HepG2 (cell line): ENCODE measurements around the gene P4HB. TPM values are rescaled to one million over a fixed set of nuclear protein-coding genes. Genes with fewer than 3 reads are reported as not detected.

Source experiments
- AGO2 ChIP-seq: fragments of 200-400 bp; formaldehyde crosslinking; optimal IDR thresholded peaks from 2 replicates; pipeline ENCODE3; 2017; ENCODE audit warnings: mild to moderate bottlenecking, low read depth, low read length, moderate library complexity
- BORCS8-MEF2B ChIP-seq: sonication (generic); formaldehyde crosslinking; IDR thresholded peaks from 2 replicates; pipeline ENCODE4 v1.8.0; 2022; ENCODE audit warnings: mild to moderate bottlenecking, missing genetic modification reagents
- EZH2 ChIP-seq: conservative IDR thresholded peaks from 2 replicates; pipeline ENCODE4 v1.6.1; 2012; ENCODE audit warnings: mild to moderate bottlenecking, low read depth, low read length, moderate library complexity
- FOSL1 ChIP-seq: sonication (generic); formaldehyde crosslinking; IDR thresholded peaks from 2 replicates; pipeline ENCODE4 v1.9.0; 2021; ENCODE audit warnings: missing genetic modification reagents, borderline replicate concordance
- FOXC1 ChIP-seq: sonication (generic); formaldehyde crosslinking; IDR thresholded peaks from 2 replicates; pipeline ENCODE4 v1.8.0; 2022; ENCODE audit warnings: mild to moderate bottlenecking, missing genetic modification reagents, borderline replicate concordance
- GATAD2A ChIP-seq: IDR thresholded peaks from 2 replicates; pipeline ENCODE4 v1.6.1; 2016
- HMG20B ChIP-seq: conservative IDR thresholded peaks from 2 replicates; pipeline ENCODE4 v1.6.1; 2016; ENCODE audit warnings: missing genetic modification reagents, missing compliant biosample characterization
- HNRNPL ChIP-seq: fragments of 200-400 bp; formaldehyde crosslinking; IDR thresholded peaks from 2 replicates; pipeline ENCODE4 v1.6.1; 2017; ENCODE audit warnings: mild to moderate bottlenecking, low read depth, low read length
- IKZF1 ChIP-seq: fragments of 450-650 bp; IDR thresholded peaks from 2 replicates; pipeline ENCODE4 v1.7.1; 2016
- MXI1 ChIP-seq: IDR thresholded peaks from 3 replicates; pipeline ENCODE4 v1.6.1; 2012; ENCODE audit warnings: low read depth, low read length, inconsistent platforms, borderline replicate concordance
- PTBP1 ChIP-seq: fragments of 200-400 bp; formaldehyde crosslinking; IDR thresholded peaks from 2 replicates; pipeline ENCODE4 v1.6.1; 2018; ENCODE audit warnings: low read length, low read depth; ENCODE audit not compliant: poor library complexity, severe bottlenecking
- RXRA ChIP-seq: sonication (generic); formaldehyde crosslinking; IDR thresholded peaks from 2 replicates; pipeline ENCODE4 v1.5.1; 2020; ENCODE audit warnings: missing genetic modification reagents
- TBX2 ChIP-seq: sonication (generic); formaldehyde crosslinking; IDR thresholded peaks from 2 replicates; pipeline ENCODE4 v1.5.0; 2020; ENCODE audit warnings: missing genetic modification reagents, mild to moderate bottlenecking, borderline replicate concordance
- TP53 ChIP-seq: sonication (generic); formaldehyde crosslinking; conservative IDR thresholded peaks from 2 replicates; pipeline ENCODE4 v1.4.0; 2020; ENCODE audit warnings: missing genetic modification reagents
- ZFP1 ChIP-seq: IDR thresholded peaks from 2 replicates; pipeline ENCODE4 v1.6.1; 2016
- ZMYM4 ChIP-seq: sonication (generic); formaldehyde crosslinking; IDR thresholded peaks from 2 replicates; pipeline ENCODE4 v1.8.1; 2023; ENCODE audit warnings: mild to moderate bottlenecking, missing genetic modification reagents
- ZNF20 ChIP-seq: sonication (generic); formaldehyde crosslinking; IDR thresholded peaks from 2 replicates; pipeline ENCODE4 v1.4.0; 2020; ENCODE audit warnings: mild to moderate bottlenecking, moderate library complexity, missing genetic modification reagents
- ZNF207 ChIP-seq: fragments of 450-650 bp; IDR thresholded peaks from 2 replicates; pipeline ENCODE4 v1.6.1; 2016; ENCODE audit warnings: antibody characterized with exemption, borderline replicate concordance
- ZNF225 ChIP-seq: sonication (generic); formaldehyde crosslinking; IDR thresholded peaks from 2 replicates; pipeline ENCODE4 v1.4.0; 2020; ENCODE audit warnings: mild to moderate bottlenecking, missing genetic modification reagents
- ZNF432 ChIP-seq: sonication (generic); formaldehyde crosslinking; IDR thresholded peaks from 2 replicates; pipeline ENCODE4 v1.5.0; 2020; ENCODE audit warnings: missing genetic modification reagents, mild to moderate bottlenecking, borderline replicate concordance
- ZNF768 ChIP-seq: sonication (generic); formaldehyde crosslinking; IDR thresholded peaks from 2 replicates; pipeline ENCODE4 v1.4.0; 2020; ENCODE audit warnings: missing genetic modification reagents
- ZNF788 ChIP-seq: sonication (generic); formaldehyde crosslinking; IDR thresholded peaks from 2 replicates; pipeline ENCODE4 v1.5.0; 2020; ENCODE audit warnings: mild to moderate bottlenecking, missing genetic modification reagents, borderline replicate concordance
- polyA plus RNA-seq, 8 experiments: library from polyadenylated mRNA; depleted of rRNA in 3 of 8; stranded (reverse) in 7 of 8; unstranded in 1 of 8; fragments of >200 nt; fragmentation: Illumina TruSeq in 4 of 8; extraction: Trizol in 4 of 8; gene quantifications; 2 replicates each; pipeline versions ENCODE4 v1.2.1 to v1.2.3, GENCODE V29; 2011 to 2016; ENCODE audit warnings: low read depth in 4 of 8, missing spikeins in 1 of 8, mixed read lengths in 1 of 8; ENCODE audit not compliant: insufficient read depth in 1 of 8
- total RNA-seq, 5 experiments: library from RNA; depleted of rRNA; stranded (reverse); fragments of >200 nt; fragmentation: Illumina TruSeq; extraction: Trizol; gene quantifications; 2 replicates each; pipeline ENCODE4 v1.2.3, GENCODE V29; 2016; ENCODE audit warnings: low read depth in 1 of 5
- TF ChIP-seq, protein P1 (sequence below): sonication (generic); formaldehyde crosslinking; IDR thresholded peaks from 2 replicates; pipeline ENCODE4 v1.4.0; 2020; ENCODE audit warnings: missing genetic modification reagents
- TF ChIP-seq, protein P2 (sequence below): sonication (generic); IDR thresholded peaks from 2 replicates; pipeline ENCODE4 v1.6.1; 2016; ENCODE audit warnings: low read depth, borderline replicate concordance
- TF ChIP-seq, protein P3 (sequence below): sonication (generic); formaldehyde crosslinking; IDR thresholded peaks from 2 replicates; pipeline ENCODE4 v1.9.0; 2022; ENCODE audit warnings: low read depth, missing genetic modification reagents

The P4HB gene
- total and polyA plus RNA-seq, 2 of the 13 experiments (the other 11 are each of a cell fraction or from before 2014, with no cell fraction given): 185 to 782 TPM

DNA sequence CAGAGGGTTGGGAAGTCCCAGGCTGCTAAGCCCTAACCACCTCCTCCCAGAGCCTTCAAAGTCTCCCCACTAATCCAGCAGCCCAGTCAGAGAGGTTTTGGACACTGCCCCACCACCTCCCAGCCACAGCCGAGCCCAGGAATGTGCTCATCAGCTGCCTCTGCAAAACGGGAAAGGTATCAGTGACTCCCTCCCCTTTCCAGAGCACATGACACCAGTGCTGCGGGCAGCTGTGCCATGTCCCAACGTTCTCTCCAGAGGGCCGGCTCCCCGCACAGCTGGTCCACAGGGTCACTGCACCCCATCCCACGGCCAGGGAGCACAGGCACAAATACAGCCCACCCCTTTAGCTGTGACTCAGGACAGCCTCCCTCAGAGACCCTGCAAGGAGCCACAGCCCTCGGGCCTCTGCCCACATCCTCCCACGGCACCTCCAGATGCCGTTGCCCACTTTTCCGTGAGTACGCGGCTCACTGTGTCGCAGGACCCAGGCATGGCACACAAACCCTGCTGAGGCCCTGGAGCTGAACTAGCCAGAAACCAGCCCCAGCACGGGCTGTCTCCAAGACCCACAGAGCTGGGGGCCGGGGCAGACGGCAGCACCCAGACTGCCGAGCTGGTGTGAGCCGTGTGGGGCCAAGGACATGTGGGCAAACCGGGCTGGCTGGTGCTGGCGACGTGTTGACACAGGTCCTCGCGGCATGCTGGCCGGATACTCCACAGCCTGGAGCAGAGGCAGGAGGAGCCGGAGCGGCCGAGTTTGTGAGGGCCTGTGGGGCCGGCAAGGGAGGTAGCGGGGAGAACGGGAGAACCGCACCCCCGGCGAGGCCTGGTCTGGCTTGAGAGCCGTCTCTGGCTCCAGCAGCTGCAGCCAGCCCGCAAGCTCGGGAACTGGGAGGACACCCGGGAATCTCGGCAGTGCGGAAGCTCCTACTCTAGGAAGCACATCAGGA lies 19.2 kb downstream of the P4HB start (continued):
- TF ChIP-seq ZNF788 (peak; percentile 20; the same call in 1 of the 2 replicates), ZNF225 (peak; percentile 75; the same call in 1 of the 2 replicates), ZNF768 (0 out of 2 replicates have a peak, but pooled peaks have one; percentile 6), IKZF1 (no peak), ZNF207 (no peak), ZMYM4 (CRISPR knock-in tag) (no peak), HNRNPL (0 out of 2 replicates have a peak, but pooled peaks have one; percentile 69), HMG20B (CRISPR knock-in tag) (no peak), GATAD2A (CRISPR knock-in tag) (0 out of 2 replicates have a peak, but pooled peaks have one; percentile 19), TP53 (CRISPR knock-in tag) (no peak), ZNF20 (CRISPR knock-in tag) (no peak), MXI1 (no peak), EZH2 (no peak), FOSL1 (CRISPR knock-in tag) (no peak), ZNF432 (no peak), FOXC1 (CRISPR knock-in tag) (peak; percentile 50; the same call in 1 of the 2 replicates), BORCS8-MEF2B (CRISPR knock-in tag) (no peak), TBX2 (CRISPR knock-in tag) (peak; percentile 29; the same call in 1 of the 2 replicates), RXRA (0 out of 2 replicates have a peak, but pooled peaks have one; percentile 23), AGO2 (peak; percentile 55), ZFP1 (CRISPR knock-in tag) (no peak), PTBP1 (no peak)
- TF ChIP-seq, protein P1, sequence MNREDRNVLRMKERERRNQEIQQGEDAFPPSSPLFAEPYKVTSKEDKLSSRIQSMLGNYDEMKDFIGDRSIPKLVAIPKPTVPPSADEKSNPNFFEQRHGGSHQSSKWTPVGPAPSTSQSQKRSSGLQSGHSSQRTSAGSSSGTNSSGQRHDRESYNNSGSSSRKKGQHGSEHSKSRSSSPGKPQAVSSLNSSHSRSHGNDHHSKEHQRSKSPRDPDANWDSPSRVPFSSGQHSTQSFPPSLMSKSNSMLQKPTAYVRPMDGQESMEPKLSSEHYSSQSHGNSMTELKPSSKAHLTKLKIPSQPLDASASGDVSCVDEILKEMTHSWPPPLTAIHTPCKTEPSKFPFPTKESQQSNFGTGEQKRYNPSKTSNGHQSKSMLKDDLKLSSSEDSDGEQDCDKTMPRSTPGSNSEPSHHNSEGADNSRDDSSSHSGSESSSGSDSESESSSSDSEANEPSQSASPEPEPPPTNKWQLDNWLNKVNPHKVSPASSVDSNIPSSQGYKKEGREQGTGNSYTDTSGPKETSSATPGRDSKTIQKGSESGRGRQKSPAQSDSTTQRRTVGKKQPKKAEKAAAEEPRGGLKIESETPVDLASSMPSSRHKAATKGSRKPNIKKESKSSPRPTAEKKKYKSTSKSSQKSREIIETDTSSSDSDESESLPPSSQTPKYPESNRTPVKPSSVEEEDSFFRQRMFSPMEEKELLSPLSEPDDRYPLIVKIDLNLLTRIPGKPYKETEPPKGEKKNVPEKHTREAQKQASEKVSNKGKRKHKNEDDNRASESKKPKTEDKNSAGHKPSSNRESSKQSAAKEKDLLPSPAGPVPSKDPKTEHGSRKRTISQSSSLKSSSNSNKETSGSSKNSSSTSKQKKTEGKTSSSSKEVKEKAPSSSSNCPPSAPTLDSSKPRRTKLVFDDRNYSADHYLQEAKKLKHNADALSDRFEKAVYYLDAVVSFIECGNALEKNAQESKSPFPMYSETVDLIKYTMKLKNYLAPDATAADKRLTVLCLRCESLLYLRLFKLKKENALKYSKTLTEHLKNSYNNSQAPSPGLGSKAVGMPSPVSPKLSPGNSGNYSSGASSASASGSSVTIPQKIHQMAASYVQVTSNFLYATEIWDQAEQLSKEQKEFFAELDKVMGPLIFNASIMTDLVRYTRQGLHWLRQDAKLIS (CRISPR knock-in tag): no peak
- TF ChIP-seq, protein P2, sequence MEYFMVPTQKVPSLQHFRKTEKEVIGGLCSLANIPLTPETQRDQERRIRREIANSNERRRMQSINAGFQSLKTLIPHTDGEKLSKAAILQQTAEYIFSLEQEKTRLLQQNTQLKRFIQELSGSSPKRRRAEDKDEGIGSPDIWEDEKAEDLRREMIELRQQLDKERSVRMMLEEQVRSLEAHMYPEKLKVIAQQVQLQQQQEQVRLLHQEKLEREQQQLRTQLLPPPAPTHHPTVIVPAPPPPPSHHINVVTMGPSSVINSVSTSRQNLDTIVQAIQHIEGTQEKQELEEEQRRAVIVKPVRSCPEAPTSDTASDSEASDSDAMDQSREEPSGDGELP: no peak
- TF ChIP-seq, protein P3, sequence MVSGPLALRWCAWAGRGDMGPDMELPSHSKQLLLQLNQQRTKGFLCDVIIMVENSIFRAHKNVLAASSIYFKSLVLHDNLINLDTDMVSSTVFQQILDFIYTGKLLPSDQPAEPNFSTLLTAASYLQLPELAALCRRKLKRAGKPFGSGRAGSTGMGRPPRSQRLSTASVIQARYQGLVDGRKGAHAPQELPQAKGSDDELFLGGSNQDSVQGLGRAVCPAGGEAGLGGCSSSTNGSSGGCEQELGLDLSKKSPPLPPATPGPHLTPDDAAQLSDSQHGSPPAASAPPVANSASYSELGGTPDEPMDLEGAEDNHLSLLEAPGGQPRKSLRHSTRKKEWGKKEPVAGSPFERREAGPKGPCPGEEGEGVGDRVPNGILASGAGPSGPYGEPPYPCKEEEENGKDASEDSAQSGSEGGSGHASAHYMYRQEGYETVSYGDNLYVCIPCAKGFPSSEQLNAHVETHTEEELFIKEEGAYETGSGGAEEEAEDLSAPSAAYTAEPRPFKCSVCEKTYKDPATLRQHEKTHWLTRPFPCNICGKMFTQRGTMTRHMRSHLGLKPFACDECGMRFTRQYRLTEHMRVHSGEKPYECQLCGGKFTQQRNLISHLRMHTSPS (CRISPR knock-in tag): peak; percentile 72
